SK-N-SH (cell line): Measurements from ENCODE around the gene TCOF1. TPM values are rescaled to one million over a fixed set of nuclear protein-coding genes. Genes with fewer than 3 reads are reported as not detected.

Source experiments
- CTCF ChIA-PET: fragments of 300-600, 350-600 bp; formaldehyde crosslinking; extraction: SDS; loops from one replicate; lab custom pipeline; 2021; lab: Yijun Ruan, JAX
- POLR2A ChIA-PET: fragments of 350-600 bp; sonication (Branson Sonifier 250); formaldehyde crosslinking; extraction: SDS; loops from one replicate; lab custom pipeline; 2020; ENCODE audit warnings: antibody characterized with exemption, inconsistent platforms; lab: Yijun Ruan, JAX
- DNase-seq: peaks from one replicate; pipeline ENCODE4 v3.0.0; 2012
- H2AFZ ChIP-seq: fragments of 200-600 bp; sonication (generic); 2 replicates; pipeline ENCODE4 v1.8.1; 2016; ENCODE audit warnings: antibody characterized with exemption, mild to moderate bottlenecking, low read depth
- H3F3A ChIP-seq: fragments of 200-600 bp; sonication (generic); replicated peaks from 2 replicates; pipeline ENCODE3; 2016; ENCODE audit warnings: antibody characterized with exemption, mild to moderate bottlenecking; ENCODE audit not compliant: insufficient read depth
- H3K27ac ChIP-seq, 2 experiments: fragments of 200-500 bp in 1 of 2; fragments of 200-600 bp in 1 of 2; sonication (Bioruptor generic) in 1 of 2; sonication (generic), shearing (Covaris generic) in 1 of 2; 2 replicates each; pipeline versions ENCODE4 v1.5.1 to v1.6.1; 2014 to 2016; ENCODE audit warnings: low read depth in 2 of 2, inconsistent platforms in 1 of 2, low read length in 1 of 2, mild to moderate bottlenecking in 1 of 2, mixed read lengths in 1 of 2
- H3K27me3 ChIP-seq: fragments of 200-600 bp; sonication (generic), shearing (Covaris generic); 2 replicates; pipeline ENCODE4 v1.6.1; 2016; ENCODE audit warnings: mixed run types; ENCODE audit not compliant: insufficient read depth
- H3K36me3 ChIP-seq, 2 experiments: fragments of 200-500 bp in 1 of 2; fragments of 200-600 bp in 1 of 2; sonication (Bioruptor generic) in 1 of 2; sonication (generic) in 1 of 2; replicated peaks in 1 of 2; 2 replicates each; pipeline versions ENCODE3 to v1.5.1; 2014 to 2016; ENCODE audit warnings: low read length in 1 of 2, mild to moderate bottlenecking in 1 of 2; ENCODE audit not compliant: insufficient read depth in 2 of 2, control insufficient read depth in 1 of 2
- H3K4me1 ChIP-seq, 2 experiments: fragments of 200-500 bp in 1 of 2; fragments of 200-600 bp in 1 of 2; sonication (Bioruptor generic) in 1 of 2; sonication (generic), shearing (Covaris generic) in 1 of 2; 2 replicates each; pipeline versions ENCODE4 v1.5.1 to v1.6.1; 2014 to 2016; ENCODE audit warnings: low read depth in 1 of 2, low read length in 1 of 2, mixed run types in 1 of 2; ENCODE audit not compliant: insufficient read depth in 2 of 2, control insufficient read depth in 1 of 2
- H3K4me2 ChIP-seq: fragments of 200-600 bp; sonication (generic), shearing (Covaris generic); 2 replicates; pipeline ENCODE4 v1.6.1; 2017; ENCODE audit warnings: mixed run types
- H3K4me3 ChIP-seq, 2 experiments: fragments of 200-500 bp in 1 of 2; fragments of 200-600 bp in 1 of 2; sonication (Bioruptor generic) in 1 of 2; sonication (generic), shearing (Covaris generic) in 1 of 2; 2 replicates each; pipeline versions ENCODE4 v1.5.1 to v1.8.1; 2014 to 2016; ENCODE audit warnings: low read depth in 2 of 2, inconsistent platforms in 1 of 2, low read length in 1 of 2, mild to moderate bottlenecking in 1 of 2, mixed read lengths in 1 of 2, moderate library complexity in 1 of 2
- H3K79me2 ChIP-seq: fragments of 200-600 bp; sonication (generic); 2 replicates; pipeline ENCODE4 v1.8.1; 2017; ENCODE audit warnings: mild to moderate bottlenecking; ENCODE audit not compliant: insufficient read depth
- H3K9ac ChIP-seq: fragments of 200-600 bp; sonication (generic); 2 replicates; pipeline ENCODE4 v1.6.1; 2017; ENCODE audit warnings: mixed run types
- H3K9me2 ChIP-seq: fragments of 200-600 bp; sonication (generic); 2 replicates; pipeline ENCODE4 v1.6.1; 2017; ENCODE audit warnings: mixed run types
- H3K9me3 ChIP-seq: fragments of 200-600 bp; sonication (generic); 2 replicates; pipeline ENCODE4 v1.6.1; 2017; ENCODE audit warnings: mixed run types, mild to moderate bottlenecking, moderate library complexity
- H4K20me1 ChIP-seq: fragments of 200-600 bp; sonication (generic); 2 replicates; pipeline ENCODE4 v1.6.1; 2017; ENCODE audit warnings: mild to moderate bottlenecking, mixed run types; ENCODE audit not compliant: insufficient read depth
- CHD2 ChIP-seq: fragments of 150-350 bp; IDR thresholded peaks from 2 replicates; pipeline ENCODE4 v1.6.1; 2018; ENCODE audit warnings: low read length; ENCODE audit not compliant: partially characterized antibody
- EP300 ChIP-seq, 2 experiments: IDR thresholded peaks; 2 replicates each; pipeline versions ENCODE4 v1.4.0 to v1.6.1; 2012; ENCODE audit warnings: borderline replicate concordance in 1 of 2, low read depth in 1 of 2, low read length in 1 of 2
- FOXJ3 ChIP-seq: sonication (generic); formaldehyde crosslinking; IDR thresholded peaks from 2 replicates; pipeline ENCODE4 v1.5.1; 2020; ENCODE audit warnings: mild to moderate bottlenecking, missing genetic modification reagents
- FOXM1 ChIP-seq: IDR thresholded peaks from 2 replicates; pipeline ENCODE4 v1.4.0; 2012; ENCODE audit warnings: low read depth, mild to moderate bottlenecking
- GATA2 ChIP-seq: sonication (generic); formaldehyde crosslinking; IDR thresholded peaks from 2 replicates; pipeline ENCODE4 v1.5.0; 2020; ENCODE audit warnings: mild to moderate bottlenecking, missing genetic modification reagents
- MXI1 ChIP-seq: IDR thresholded peaks from 2 replicates; pipeline ENCODE4 v1.6.1; 2012; ENCODE audit warnings: mild to moderate bottlenecking, low read depth, low read length, improper control_type of control experiment
- NRF1 ChIP-seq: IDR thresholded peaks from 2 replicates; pipeline ENCODE4 v1.6.1; 2012; ENCODE audit warnings: low read depth, mild to moderate bottlenecking, low read length
- RFX5 ChIP-seq: IDR thresholded peaks from 2 replicates; pipeline ENCODE4 v1.6.1; 2012; ENCODE audit warnings: mild to moderate bottlenecking, improper control_type of control experiment, low read length
- WGBS: methylation state at CpG from one replicate; pipeline ENCODE4 v1.1.6; 2017; ENCODE audit warnings: low lambda C conversion rate; 5-methylcytosine and 5-hydroxymethylcytosine counted together
- polyA plus RNA-seq, 3 experiments: library from polyadenylated mRNA; depleted of rRNA; stranded (reverse); fragments of >200 nt; gene quantifications; 2 replicates each; pipeline ENCODE4 v1.2.3, GENCODE V29; 2012
- TF ChIP-seq, protein P1 (sequence below): fragments of 200-600 bp; sonication (generic); IDR thresholded peaks from 2 replicates; pipeline ENCODE4 v1.6.1; 2017; ENCODE audit warnings: antibody characterized with exemption, mild to moderate bottlenecking, moderate library complexity
- TF ChIP-seq, protein P2 (sequence below): IDR thresholded peaks from 2 replicates; pipeline ENCODE4 v1.6.1; 2012; ENCODE audit warnings: mild to moderate bottlenecking, low read depth, low read length, moderate library complexity

Gene TCOF1
- polyA plus RNA-seq, 1 of the 3 experiments (the other 2 are of a cell fraction) = 33.0 TPM

DNA sequence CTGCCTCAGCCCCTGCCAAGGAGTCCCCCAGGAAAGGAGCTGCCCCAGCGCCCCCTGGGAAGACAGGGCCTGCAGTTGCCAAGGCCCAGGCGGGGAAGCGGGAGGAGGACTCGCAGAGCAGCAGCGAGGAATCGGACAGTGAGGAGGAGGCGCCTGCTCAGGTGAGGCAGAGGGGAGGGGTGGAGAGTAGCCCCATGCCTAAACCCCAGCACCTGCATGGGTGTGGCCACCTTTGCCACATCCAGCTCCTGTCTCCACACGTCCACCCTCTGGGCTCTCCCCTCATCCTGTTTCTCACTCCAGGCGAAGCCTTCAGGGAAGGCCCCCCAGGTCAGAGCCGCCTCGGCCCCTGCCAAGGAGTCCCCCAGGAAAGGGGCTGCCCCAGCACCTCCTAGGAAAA is 17.2 kb downstream of the TCOF1 start (continued):
- TF ChIP-seq, protein P1, sequence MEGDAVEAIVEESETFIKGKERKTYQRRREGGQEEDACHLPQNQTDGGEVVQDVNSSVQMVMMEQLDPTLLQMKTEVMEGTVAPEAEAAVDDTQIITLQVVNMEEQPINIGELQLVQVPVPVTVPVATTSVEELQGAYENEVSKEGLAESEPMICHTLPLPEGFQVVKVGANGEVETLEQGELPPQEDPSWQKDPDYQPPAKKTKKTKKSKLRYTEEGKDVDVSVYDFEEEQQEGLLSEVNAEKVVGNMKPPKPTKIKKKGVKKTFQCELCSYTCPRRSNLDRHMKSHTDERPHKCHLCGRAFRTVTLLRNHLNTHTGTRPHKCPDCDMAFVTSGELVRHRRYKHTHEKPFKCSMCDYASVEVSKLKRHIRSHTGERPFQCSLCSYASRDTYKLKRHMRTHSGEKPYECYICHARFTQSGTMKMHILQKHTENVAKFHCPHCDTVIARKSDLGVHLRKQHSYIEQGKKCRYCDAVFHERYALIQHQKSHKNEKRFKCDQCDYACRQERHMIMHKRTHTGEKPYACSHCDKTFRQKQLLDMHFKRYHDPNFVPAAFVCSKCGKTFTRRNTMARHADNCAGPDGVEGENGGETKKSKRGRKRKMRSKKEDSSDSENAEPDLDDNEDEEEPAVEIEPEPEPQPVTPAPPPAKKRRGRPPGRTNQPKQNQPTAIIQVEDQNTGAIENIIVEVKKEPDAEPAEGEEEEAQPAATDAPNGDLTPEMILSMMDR = no peak
- TF ChIP-seq MXI1 = no peak

DNA sequence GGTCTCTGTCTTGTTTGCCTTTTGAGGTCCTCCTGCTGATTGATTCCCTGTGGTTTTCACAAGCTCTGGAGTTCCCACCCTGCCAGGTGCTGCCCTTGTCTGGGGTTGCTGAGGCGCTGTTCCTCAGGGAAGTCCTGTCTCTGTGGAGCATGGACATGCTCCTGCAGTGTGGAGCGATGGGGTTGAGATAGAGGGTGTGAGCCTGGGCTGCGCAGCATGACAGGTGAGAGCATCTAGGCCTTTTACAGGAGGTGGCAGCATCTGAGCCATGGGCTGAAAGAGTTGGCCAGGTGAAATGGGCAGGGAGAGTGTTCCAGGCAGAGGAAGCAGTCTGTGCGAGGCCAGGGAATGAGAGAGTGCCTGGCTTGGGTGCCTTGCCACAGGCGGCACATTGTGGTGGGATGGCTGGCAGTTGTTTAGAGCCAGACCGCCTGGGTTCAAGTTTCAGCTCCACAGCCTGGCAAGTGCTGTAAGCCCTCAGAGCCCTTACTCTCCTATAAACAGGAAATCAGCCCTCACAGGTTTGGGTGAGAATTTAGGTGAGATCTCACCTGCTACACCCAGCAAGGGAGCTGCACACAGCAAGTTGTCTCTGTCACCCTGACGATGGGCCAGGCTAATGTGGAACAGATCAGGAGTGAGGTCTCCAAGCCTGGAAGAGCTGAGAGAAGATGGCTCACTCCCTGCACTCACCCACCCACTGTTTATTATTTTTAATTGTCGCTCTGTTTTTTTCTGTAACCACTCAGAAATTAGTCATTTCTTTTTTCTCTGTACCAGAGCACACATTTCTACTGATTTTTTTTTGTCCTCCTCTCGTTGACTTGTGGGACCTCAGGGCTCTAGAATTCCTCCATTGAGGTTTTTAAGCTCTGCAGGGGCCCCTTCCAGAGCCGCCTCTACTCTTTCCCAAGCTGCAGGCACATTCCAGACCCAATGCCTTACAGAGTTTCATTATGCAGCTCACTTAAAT is 19.6 kb downstream of the TCOF1 start:
- H3K9ac ChIP-seq = peak overlapping the region; percentile 60; the same call in 1 of the 2 replicates
- H3F3A ChIP-seq = peaks cover 31% of the 10 kb centered on the region
- H3K36me3 ChIP-seq = peaks cover 59 to 84% of the 10 kb centered on the region in 2 experiments
- ChIA-PET POLR2A (no interaction called here), CTCF (no interaction called here)
- no peak overlapping the region for H2AFZ ChIP-seq
- no peaks in the 10 kb centered on the region for H3K9me2 ChIP-seq
- H4K20me1 ChIP-seq = no peaks in the 10 kb centered on the region
- peak overlapping the region; percentile 88 to 99 for H3K27ac ChIP-seq
- no peaks in the 10 kb centered on the region for H3K27me3 ChIP-seq
- H3K9me3 ChIP-seq = no peaks in the 10 kb centered on the region
- TF ChIP-seq NRF1 = no peak
- TF ChIP-seq CHD2 = no peak
- no peak for TF ChIP-seq EP300 (IDR thresholded peaks at IDR 0.05; ENCODE audit: borderline replicate concordance in 1 of 2, low read depth in 1 of 2, low read length in 1 of 2)
- TF ChIP-seq FOXM1 = no peak
- no peak for TF ChIP-seq GATA2 (CRISPR knock-in tag)
- no peak for TF ChIP-seq FOXJ3 (CRISPR knock-in tag)
- TF ChIP-seq, protein P2, sequence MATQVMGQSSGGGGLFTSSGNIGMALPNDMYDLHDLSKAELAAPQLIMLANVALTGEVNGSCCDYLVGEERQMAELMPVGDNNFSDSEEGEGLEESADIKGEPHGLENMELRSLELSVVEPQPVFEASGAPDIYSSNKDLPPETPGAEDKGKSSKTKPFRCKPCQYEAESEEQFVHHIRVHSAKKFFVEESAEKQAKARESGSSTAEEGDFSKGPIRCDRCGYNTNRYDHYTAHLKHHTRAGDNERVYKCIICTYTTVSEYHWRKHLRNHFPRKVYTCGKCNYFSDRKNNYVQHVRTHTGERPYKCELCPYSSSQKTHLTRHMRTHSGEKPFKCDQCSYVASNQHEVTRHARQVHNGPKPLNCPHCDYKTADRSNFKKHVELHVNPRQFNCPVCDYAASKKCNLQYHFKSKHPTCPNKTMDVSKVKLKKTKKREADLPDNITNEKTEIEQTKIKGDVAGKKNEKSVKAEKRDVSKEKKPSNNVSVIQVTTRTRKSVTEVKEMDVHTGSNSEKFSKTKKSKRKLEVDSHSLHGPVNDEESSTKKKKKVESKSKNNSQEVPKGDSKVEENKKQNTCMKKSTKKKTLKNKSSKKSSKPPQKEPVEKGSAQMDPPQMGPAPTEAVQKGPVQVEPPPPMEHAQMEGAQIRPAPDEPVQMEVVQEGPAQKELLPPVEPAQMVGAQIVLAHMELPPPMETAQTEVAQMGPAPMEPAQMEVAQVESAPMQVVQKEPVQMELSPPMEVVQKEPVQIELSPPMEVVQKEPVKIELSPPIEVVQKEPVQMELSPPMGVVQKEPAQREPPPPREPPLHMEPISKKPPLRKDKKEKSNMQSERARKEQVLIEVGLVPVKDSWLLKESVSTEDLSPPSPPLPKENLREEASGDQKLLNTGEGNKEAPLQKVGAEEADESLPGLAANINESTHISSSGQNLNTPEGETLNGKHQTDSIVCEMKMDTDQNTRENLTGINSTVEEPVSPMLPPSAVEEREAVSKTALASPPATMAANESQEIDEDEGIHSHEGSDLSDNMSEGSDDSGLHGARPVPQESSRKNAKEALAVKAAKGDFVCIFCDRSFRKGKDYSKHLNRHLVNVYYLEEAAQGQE = no peak
- TF ChIP-seq RFX5 = no peak
- H3K4me3 ChIP-seq = no peak overlapping the region
- peak overlapping the region; percentile 60 for H3K4me2 ChIP-seq
- no peaks in the 10 kb centered on the region for H3K79me2 ChIP-seq
- no peak for DNase-seq
- WGBS = 85% methylated on average over 9 of the region's 10 CpGs
- H3K4me1 ChIP-seq = peaks cover 21 to 28% of the 10 kb centered on the region in 2 experiments; a peak in 3 of 4 replicates
